Fibroblast of skin of left biceps (primary cell): ENCODE measurements around the gene ASAH2.
"Not testable (repeated sequence)": the region's sequence is repeated elsewhere in the genome, so short reads cannot be mapped to it uniquely, and the experiment has no call there.

Source experiments
- DNase-seq, 2 experiments: peaks; one replicate each; pipeline ENCODE4 v3.0.0-alpha.2; 2013; ENCODE audit warnings: low read depth in 2 of 2

The ASAH2 gene

DNA sequence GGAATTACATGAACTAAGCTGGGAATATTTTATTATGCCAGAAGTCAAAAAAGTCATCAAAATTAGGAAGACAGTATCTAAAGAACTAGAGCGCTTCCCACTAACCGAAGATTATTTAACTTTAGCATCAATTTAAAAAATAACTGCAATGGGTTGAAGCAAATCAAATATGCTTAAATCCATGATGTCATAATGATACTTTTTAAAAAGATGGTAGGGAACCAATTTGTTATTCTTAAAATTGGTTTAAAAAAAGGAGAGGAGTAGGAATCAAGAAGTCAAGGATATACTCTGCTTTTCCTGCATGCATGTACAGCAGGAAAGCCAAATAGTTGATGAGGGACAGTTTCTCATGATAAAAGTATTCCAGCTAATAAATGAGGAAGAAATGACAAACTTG is 3.2 kb upstream of the ASAH2 start:
- DNase-seq, result no peak

DNA sequence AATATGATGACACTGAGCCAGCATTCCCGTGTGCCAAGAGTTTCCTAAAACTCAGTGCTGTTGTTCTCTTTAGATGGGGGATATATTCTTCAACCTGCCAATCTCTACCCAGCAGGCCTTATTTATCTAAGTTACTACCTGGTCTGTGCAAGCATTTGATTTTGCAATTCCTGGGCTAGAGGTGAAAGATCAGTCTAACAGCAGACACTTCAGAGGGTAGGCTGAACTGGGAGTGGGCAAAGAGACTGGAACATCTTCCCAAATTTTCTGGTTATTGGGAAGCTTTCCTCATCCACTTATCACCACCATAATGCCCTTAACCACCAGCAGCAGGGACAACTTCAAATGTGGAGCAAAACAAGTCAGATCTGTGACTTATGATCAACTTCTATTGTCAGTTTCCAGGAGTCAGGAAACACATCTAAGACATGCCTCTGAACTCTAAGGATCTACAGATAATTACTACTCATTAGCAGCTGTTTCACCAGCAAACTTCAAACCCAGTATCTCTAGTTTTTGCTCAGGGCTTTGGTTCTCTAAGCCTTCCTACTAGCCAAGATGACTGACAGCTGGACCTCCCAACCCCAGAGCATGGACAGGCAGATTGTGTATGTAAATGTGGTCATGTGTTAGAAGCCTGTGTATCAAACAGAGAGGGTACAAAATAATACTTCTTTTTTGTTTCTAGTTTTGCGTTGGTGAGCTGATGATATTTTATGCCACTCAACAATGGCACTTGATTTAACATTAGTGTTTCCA is 1.0 kb downstream of the ASAH2 start:
- DNase-seq, result no peak

DNA sequence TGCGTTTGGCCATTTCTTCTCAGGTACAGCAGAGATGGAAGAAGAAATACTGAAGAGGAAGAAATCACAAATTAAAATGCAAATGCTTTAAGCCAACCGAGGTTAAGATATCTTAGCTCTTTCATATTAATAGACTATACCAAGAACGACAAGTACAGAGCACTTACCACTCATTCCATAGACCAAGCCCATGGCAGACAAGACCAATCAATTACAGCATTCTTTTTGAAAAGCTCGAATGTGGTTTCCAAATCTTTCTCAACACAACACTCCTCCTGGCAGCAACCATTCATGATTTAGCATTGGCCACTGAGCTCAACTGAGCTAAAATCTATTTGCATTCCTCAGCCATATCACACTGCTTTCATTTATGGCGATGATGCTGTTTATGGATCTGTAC is 2.7 kb downstream of the ASAH2 start:
- no peak for DNase-seq

DNA sequence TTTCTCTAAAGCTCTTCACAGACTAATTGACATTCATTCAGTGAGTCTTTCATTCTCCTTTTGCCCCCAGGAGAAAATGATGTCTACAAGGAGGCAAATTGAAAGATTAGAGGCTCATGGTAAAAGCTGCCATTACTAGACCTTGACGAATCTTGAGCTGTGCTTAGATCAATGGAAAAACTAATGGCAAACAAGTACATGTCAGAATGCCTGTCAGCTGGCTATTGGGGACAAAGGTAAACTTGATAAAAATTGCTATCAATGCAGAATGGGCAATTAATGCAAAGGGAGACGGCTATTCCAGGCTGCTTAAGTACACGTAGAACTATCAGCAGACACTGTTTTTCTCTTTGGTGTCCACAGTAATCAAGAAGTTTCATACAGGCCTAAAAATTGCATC is 3.3 kb downstream of the ASAH2 start:
- no peak for DNase-seq

DNA sequence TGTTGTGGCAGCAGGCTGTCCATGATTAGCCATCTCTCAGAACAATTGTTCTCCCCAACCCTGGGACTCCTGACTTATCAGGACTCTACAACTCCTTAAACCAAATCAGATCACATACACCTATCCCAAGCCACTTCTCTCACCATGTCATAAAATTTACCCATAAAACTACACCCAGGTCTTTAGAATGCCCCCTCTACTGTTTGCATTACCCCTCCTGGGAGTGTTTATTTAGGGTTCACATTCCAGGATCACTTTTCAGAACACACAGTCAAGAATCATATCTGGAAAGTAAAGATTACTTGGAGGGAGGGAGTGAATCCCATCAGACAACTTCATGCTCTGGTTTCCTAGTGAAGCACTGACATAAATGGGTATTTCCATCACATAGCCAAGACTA is 7.1 kb downstream of the ASAH2 start:
- no peak for DNase-seq

DNA sequence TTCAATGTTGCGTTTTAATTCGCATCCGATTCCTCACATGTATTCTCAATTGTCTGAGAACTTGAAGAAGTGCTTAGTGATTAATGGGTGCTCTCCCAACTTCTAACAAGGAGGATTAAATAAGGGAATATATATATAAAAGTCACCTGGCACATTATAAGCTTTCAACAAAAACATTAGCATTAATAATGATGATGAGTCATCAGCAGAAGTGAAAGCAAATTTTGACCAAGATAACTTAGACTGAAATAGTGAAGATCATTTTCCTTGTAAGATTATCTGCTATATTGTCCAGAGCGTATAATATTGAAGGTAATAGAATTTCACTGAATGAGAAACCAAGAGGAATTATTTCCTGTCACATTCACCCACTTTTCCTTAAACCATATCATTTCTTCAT is 8.5 kb downstream of the ASAH2 start:
- DNase-seq, result no peak

DNA sequence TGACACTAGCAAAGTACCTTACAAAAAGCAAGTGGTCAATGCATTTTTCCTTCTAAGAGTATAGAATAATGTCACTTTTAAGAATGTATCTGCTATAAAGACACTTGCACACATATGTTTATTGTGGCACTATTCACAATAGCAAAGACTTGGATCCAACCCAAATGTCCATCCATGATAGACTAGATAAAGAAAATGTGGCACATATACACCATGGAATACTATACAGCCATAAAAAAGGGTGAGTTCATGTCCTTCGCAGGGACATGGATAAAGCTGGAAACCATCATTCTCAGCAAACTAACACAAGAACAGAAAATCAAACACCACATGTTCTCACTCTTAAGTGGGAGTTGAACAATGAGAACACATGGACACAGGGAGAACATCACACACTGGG is 9.8 kb downstream of the ASAH2 start:
- DNase-seq, result not testable (repeated sequence)

DNA sequence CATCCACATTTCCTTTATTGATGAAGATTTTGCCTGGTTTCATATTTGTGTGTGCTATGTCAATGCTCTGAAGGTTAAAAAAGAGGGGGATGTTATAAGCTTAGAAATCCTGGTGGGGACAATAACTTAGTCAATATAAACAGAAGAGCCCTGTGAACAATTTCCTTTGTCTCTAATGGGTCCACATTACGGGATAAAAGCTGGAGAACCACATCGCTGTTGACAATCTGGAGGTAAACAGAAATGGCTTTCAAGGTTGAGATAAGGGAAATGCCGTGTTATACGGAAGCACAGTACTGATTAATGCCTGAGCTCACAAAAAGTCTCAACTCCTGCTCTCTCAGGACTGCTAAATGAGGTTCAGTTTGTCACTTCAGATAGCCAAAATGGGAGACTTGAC is 16.8 kb downstream of the ASAH2 start:
- DNase-seq, result no peak

DNA sequence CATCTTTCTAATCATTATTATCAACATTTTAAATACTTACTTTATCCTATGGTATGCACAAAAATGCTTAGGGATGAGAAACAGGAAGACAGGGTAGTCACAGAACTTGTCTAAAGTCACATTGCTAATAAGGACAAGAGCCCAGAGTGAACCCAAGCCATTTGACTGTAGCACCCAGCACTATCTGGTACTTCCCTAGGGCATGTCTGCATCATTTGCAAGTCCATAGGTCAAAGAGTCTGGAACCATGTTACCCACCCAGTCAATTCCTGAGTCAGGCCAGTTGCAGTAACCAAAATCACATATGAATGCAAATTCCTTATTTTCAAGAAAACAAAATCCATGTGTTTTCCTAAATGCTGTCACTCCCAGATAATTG is 19.1 kb downstream of the ASAH2 start:
- no peak for DNase-seq

DNA sequence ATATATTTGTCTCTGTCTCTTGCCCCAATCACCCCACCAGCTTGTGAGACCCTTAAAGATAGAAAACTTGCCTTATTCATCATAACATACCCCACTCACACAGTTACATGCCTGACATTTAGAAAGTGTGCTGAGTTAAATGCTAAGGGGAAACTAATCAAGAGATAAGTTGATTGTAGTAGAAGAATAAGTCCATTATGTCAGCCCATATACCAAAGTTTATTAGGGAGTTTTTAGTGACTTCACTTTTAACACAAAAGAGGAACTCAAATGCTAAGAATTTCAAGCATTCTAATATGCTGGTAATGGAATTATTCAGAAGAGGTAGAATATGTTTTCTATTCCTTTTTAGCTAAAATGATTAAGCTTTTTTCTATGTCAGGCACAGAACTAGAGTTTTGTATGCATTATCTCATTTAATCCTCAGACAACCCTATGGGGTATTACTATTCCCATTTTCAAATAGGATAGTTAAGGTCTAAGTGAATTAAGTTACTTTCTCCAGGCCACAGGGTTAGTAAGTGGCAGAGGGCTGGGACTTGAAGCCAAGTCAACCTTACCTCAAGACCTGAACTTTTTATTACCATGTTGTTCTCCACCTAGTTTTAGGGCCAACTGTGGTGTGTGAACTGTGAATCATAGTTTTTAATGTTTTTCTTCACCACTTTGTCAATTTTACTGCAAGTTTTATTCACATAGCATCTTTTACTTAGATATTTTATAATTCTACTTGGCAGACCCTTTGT is 19.6 kb downstream of the ASAH2 start:
- no peak for DNase-seq

DNA sequence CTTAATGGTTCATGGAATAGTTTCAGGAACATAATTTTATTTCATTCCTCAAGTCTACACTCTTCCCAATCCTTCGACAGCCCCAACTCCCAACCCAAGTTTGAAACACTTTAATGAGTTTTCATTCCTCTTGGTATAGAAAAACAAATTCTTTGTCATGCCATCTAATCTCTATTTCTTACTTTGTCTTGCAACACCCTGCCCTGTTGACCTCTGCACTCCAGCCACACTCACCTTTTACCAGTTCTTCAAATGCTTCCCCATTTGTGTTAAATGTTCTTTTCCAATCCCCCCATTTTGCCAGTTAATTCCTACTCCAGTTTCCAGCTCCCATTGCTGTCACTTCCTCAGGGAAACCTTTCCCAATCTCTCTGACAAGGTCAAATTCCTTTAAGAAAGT is 21.9 kb downstream of the ASAH2 start:
- DNase-seq, result no peak

DNA sequence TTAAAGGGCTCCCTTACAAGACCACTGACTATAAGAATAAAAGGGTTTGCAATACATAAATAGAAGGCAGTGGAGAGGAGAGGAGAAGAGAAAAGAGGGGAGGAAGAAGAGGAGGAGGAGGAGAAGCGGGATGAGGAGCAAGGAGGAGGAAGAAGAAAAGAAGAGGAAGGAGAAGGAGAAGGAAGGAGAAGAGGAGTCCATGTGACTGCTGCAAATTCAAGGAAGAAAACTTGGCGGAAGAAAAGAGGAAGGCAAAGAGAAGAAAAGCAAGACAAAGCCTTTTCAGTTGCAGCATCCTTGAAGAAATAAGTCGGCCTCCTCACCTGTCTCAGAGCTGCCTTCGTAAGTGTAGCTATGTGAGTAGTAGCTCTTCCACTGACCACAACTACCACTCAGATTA is 22.6 kb downstream of the ASAH2 start:
- DNase-seq, result no peak

DNA sequence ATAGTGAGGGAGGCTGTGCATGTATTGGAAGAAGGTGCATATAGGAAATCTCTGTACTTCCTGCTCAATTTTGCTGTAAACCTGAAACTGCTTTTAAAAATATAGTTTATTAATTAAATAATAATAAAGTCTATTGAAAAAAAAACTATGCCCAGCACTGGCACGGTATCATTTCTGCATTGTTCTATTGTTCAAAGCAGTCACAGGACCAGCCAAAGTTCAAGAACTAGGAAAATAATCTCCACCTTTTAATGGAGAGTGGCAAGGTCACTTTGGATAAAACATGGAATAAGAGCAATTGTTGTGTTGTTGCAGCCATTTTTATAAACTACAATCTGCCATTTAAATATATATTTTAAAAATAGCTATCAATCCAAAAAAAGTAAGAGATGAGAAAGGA is 24.7 kb downstream of the ASAH2 start:
- no peak for DNase-seq

DNA sequence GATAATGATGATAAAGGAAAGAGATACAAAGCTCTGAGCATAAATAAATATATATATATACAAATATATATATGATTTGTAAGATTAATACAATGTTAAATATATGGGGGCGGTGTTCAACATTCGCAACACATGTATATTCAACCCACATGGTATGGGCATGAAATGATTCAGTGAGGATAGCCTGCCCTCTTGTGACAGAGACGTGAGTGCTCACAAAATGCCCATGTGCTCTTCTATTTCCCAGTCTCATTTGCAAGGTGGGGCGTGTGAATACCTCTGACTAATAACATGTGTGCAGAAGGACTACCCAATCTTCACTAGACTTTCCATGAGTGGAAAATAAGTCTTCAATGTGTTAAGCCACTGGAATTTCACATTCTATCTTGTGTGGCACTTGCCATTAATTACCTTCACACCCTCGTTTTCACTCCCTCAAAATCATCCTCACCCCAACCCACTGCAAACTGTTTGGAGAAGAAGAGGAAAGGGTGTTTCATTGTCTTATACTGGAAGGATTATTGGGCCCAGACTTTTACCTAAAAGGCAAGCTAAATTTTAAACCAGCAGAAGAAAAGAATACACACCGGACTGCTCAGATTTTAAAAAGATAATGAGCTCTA is 26.9 kb downstream of the ASAH2 start:
- peak in 1 of 2 experiments; percentile 10 for DNase-seq

DNA sequence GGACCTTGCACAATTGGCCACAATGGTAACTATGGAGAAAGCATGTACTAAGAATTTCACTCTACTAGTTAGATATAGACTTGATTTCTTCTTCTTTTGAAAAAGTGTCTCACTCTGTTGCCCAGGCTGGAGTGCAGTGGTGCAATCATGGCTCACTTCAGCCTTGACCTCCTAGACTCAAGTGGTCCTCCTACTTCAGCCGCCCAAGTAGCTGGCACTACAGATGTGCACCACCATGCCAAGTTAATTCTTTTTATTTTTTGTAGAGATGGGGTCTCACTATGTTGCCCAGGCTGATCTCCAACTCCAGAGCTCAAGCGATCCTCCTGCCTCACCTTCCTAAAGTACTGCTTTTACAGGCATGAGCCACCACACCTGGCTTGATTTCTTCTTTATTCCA is 29.1 kb downstream of the ASAH2 start:
- no peak for DNase-seq

DNA sequence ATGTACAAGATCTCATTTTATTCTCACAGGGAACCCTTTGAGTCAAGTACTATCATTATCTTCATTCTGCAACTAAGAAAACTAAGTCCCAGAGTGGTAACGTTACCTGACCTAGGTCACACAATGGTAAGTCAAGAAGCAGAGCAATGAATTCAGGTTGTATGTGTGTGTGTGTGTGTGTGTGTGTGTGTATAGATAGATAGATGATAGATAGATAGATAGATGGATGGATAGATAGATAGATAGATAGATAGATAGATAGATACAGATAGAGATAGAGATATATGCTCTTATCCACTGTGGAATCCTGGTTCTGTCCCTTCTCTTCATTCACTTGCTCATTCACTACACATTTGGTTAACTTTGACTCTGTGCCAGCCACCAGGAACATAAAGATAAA is 29.8 kb downstream of the ASAH2 start:
- DNase-seq, result no peak

DNA sequence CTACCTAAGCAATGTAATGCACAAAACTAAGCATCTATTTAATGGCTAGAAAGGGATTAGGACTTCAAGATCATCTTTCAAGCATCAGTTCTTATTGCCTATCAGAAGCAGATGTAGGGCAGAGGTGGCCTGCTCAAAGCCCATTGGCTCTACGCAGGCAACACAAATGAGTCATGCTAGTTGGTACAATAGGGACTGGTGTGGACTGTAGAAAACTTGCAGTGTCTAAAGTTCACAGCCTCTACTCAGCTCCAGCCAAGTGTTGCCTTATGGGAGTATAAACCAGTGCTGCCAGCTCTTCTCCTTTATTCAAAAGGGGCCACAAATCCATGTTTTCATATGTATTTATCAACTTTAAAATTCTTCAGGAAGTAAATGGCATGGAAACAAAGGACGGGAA is 31.7 kb downstream of the ASAH2 start:
- DNase-seq, result no peak

DNA sequence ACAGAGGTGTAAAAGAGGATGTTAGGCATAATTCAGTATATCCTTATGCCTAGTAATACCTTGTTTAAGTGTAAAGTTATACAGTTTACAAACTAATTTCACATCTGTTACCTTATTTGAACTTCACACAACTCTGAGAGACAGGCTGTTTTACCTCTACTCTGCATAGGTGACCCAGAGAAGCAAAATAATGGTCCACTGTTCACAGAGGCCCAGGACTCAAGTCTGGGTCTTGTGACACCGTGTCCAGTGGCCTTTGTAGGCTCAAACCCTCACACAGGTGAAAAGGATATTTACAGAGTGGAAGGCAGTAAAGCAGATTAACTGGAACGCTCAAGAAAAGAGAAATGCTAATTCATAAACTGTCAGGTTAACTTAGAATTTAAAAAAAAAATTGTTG is 32.1 kb downstream of the ASAH2 start:
- no peak for DNase-seq

DNA sequence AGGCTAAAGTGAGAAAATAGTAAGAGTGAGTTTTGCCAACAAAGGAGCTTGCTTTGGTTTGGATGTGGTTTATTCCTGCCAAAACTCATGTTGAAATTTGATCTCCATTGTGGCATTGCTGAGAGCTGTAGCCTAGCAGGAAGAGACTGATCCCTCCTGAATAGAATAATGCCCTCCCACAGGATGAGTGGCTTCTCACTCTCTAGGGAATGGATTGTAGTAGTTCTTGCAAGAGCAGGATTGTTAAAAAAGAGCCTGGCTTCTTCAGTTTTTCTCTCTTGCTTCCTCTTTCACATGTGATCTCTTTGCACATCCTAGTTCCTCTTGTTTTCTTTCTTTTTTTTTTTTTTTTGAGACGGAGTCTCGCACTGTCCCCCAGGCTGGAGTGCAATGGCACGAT is 34.4 kb downstream of the ASAH2 start:
- no peak for DNase-seq

DNA sequence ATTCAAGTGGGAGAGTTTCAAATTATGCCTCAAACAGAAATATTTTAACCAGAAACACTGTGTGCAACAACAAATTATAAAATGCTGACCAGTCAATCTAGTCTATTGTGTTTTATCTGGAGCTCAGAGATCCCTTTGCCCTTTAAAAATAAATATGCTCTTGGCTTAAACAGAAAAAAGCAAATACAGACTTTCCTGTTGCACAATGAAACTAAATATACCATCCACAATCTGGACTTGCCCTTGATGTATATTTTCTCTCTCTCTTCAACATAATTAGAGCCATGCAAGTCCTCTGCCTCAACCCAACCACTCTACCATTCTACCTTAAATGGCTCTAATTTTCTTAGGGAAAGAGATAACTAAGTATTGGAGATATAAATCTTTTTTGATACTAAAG is 34.9 kb downstream of the ASAH2 start:
- no peak for DNase-seq

DNA sequence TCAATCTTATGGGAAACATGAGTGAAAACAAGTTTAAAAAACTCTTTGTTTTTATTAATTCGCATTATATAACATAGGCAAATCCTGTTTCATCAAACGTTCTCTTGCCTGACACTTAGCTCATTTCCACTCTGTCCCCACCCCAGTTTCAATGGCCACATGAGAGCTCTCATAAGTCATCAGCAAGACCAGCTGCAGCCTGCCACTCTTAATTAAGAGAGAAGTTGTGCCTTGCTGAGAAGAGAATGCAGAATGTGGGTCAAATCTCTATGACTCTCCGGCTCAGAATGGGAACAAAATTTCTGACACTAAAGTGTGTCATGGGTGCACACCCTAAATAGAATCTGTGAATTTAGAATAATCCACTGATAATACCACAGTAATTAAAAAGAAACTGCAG is 39.6 kb downstream of the ASAH2 start:
- DNase-seq, result no peak

DNA sequence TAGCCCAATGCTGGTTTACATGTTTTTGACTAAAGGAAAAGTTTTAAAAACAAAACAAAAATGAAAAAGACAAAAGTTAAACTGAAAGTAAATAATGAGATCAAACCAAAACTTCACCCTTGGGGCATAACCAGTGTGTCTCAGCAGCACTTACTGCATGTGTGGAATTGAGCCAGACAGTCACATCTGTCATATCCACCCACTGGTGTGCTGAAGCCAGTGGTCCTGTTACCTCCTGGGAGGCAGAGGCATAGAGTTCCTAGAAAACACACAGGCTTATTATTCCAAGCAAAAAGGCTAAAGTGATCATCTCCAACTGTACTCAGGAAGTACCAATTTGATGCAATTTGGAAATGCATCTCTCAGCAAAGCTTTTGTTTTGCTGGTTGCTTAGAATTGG is 40.4 kb downstream of the ASAH2 start:
- no peak for DNase-seq
